Astrocyte (in vitro differentiated cells and primary cell): ENCODE measurements around the gene DDX23. TPM values are rescaled to one million over a fixed set of nuclear protein-coding genes. Genes with fewer than 3 reads are reported as not detected.

Source experiments
- DNase-seq: peaks from one replicate; pipeline ENCODE4 v3.0.0-alpha.2; 2010; ENCODE audit warnings: low read depth
- FAIRE-seq: peaks from 2 replicates; lab custom pipeline; 2011; peaks lifted over from hg19 to GRCh38; lab: Jason Lieb, UNC
- H2AFZ ChIP-seq: 2 replicates; pipeline ENCODE4 v1.6.0; 2012; ENCODE audit warnings: low read depth, low read length, inconsistent platforms
- H3K27ac ChIP-seq: 2 replicates; pipeline ENCODE4 v1.5.1; 2011; ENCODE audit warnings: low read depth, low read length, inconsistent platforms
- H3K27me3 ChIP-seq: 2 replicates; pipeline ENCODE4 v1.6.0; 2011; ENCODE audit warnings: low read length, inconsistent platforms; ENCODE audit not compliant: insufficient read depth
- H3K36me3 ChIP-seq: 2 replicates; pipeline ENCODE4 v1.5.1; 2011; ENCODE audit warnings: low read length, inconsistent platforms; ENCODE audit not compliant: insufficient read depth
- H3K4me1 ChIP-seq: 2 replicates; pipeline ENCODE4 v1.5.1; 2011; ENCODE audit warnings: low read length, inconsistent platforms; ENCODE audit not compliant: insufficient read depth
- H3K4me2 ChIP-seq: 2 replicates; pipeline ENCODE4 v1.6.0; 2012; ENCODE audit warnings: low read length, inconsistent platforms
- H3K4me3 ChIP-seq: 2 replicates; pipeline ENCODE4 v1.5.1; 2011; ENCODE audit warnings: low read depth, mild to moderate bottlenecking, low read length, inconsistent platforms; ENCODE audit not compliant: insufficient read depth
- H3K79me2 ChIP-seq: 2 replicates; pipeline ENCODE4 v1.6.0; 2012; ENCODE audit warnings: mild to moderate bottlenecking, low read length, inconsistent platforms; ENCODE audit not compliant: insufficient read depth
- H3K9ac ChIP-seq: 2 replicates; pipeline ENCODE4 v1.6.0; 2012; ENCODE audit warnings: mild to moderate bottlenecking, low read length, inconsistent platforms
- H3K9me3 ChIP-seq: 2 replicates; pipeline ENCODE4 v1.5.1; 2012; ENCODE audit warnings: low read depth, mild to moderate bottlenecking, low read length, inconsistent platforms; ENCODE audit not compliant: insufficient read depth
- H4K20me1 ChIP-seq: 2 replicates; pipeline ENCODE4 v1.6.0; 2012; ENCODE audit warnings: low read length, inconsistent platforms; ENCODE audit not compliant: insufficient read depth
- H3K27ac Mint-ChIP-seq: one replicate; pipeline ENCODE4 v1.8.0; 2021; ENCODE audit warnings: mild to moderate bottlenecking, mixed read lengths; ENCODE audit not compliant: unreplicated experiment
- H3K27me3 Mint-ChIP-seq: one replicate; pipeline ENCODE4 v1.8.0; 2021; ENCODE audit warnings: low read depth, mixed read lengths; ENCODE audit not compliant: unreplicated experiment
- H3K36me3 Mint-ChIP-seq: one replicate; pipeline ENCODE4 v1.8.0; 2021; ENCODE audit warnings: low read depth, mixed read lengths; ENCODE audit not compliant: unreplicated experiment
- H3K4me1 Mint-ChIP-seq: one replicate; pipeline ENCODE4 v1.8.0; 2021; ENCODE audit warnings: low read depth, mixed read lengths; ENCODE audit not compliant: unreplicated experiment
- H3K4me3 Mint-ChIP-seq: one replicate; pipeline ENCODE4 v1.8.0; 2021; ENCODE audit warnings: mild to moderate bottlenecking, moderate library complexity, mixed read lengths; ENCODE audit not compliant: unreplicated experiment
- H3K9me3 Mint-ChIP-seq: one replicate; pipeline ENCODE4 v1.8.0; 2021; ENCODE audit warnings: mild to moderate bottlenecking, mixed read lengths; ENCODE audit not compliant: unreplicated experiment
- EZH2 ChIP-seq: IDR thresholded peaks from 2 replicates; pipeline ENCODE4 v1.6.1; 2012; ENCODE audit warnings: mild to moderate bottlenecking, low read length, inconsistent platforms; ENCODE audit not compliant: insufficient read depth
- total RNA-seq: library from RNA; stranded (reverse); gene quantifications from 2 replicates; pipeline ENCODE4 v1.2.1, GENCODE V29; 2021
- TF ChIP-seq, protein P1 (sequence below): IDR thresholded peaks from 2 replicates; pipeline ENCODE4 v1.5.1; 2011; ENCODE audit warnings: low read depth, mild to moderate bottlenecking, inconsistent platforms, low read length, moderate library complexity; ENCODE audit not compliant: insufficient read depth

DDX23 gene
- total RNA-seq, 1 donor from 2014 or later = 77.1 TPM

DNA sequence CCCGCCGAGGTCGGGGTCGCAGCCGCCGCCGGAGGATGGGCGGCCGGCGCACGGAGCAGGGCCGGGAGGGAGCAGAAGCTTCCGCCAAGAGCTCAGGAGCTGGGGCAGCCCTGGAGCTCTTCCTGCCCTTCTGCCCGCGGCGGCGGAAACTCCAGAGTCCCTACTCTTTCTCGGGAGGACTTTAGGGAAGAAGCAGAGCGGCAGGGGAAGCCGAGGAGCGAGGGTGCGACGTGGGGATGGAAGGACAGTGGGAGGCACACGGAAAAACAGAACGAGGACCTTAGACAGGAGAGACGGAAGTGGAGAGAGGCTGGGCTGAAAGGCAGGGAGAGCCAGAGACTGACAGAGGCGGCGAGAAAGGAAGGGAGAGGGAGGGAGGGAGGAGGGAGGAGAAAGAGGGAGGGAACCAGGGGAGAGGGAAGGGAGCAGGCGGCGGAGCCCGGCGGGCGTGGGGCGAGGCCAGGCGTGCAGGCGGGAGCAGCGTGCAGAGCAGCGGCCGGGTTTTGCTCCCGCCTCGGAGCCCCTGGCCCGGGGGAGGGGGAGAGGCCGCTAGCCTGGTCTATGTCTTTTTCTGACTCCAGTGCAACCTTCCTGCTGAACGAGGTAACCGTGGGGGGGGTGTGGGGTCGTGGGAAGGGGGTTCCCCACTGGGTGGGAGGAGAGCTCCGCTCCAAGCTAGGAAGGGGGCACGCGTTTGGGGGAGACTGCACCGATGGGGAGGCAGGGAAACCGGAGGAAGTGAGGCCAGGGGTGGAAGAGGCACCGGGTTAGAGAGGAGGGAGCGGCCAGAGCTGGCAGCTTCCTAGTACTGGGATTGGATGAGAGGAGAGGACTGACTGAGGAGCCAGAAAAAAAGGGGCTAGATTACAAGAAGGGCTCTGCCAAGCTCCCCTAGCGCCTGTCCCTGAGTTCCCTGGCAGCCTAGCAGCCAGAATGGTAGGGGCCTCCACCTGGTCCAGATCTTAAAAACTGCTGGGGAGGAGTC is 36.5 kb downstream of the DDX23 start:
- TF ChIP-seq, protein P1, sequence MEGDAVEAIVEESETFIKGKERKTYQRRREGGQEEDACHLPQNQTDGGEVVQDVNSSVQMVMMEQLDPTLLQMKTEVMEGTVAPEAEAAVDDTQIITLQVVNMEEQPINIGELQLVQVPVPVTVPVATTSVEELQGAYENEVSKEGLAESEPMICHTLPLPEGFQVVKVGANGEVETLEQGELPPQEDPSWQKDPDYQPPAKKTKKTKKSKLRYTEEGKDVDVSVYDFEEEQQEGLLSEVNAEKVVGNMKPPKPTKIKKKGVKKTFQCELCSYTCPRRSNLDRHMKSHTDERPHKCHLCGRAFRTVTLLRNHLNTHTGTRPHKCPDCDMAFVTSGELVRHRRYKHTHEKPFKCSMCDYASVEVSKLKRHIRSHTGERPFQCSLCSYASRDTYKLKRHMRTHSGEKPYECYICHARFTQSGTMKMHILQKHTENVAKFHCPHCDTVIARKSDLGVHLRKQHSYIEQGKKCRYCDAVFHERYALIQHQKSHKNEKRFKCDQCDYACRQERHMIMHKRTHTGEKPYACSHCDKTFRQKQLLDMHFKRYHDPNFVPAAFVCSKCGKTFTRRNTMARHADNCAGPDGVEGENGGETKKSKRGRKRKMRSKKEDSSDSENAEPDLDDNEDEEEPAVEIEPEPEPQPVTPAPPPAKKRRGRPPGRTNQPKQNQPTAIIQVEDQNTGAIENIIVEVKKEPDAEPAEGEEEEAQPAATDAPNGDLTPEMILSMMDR = no peak
- TF ChIP-seq EZH2 = no peak
- DNase-seq (peak; percentile 74), FAIRE-seq (peak; percentile 9)
- Histone ChIP-seq H3K4me1 (peaks cover 42% of the 10 kb centered on the region), H3K27ac (peak overlapping the region; percentile 48), H3K9me3 (no peaks in the 10 kb centered on the region), H4K20me1 (peaks cover 21% of the 10 kb centered on the region), H3K4me2 (peak overlapping the region; percentile 100), H3K4me3 (peak overlapping the region; percentile 83), H2AFZ (peak overlapping the region; percentile 96), H3K27me3 (no peaks in the 10 kb centered on the region), H3K36me3 (no peaks in the 10 kb centered on the region), H3K79me2 (peaks cover 26% of the 10 kb centered on the region), H3K9ac (peak overlapping the region; percentile 91)
- H3K4me1 Mint-ChIP-seq = peaks cover 28% of the 10 kb centered on the region
- H3K9me3 Mint-ChIP-seq = no peaks in the 10 kb centered on the region
- H3K27me3 Mint-ChIP-seq = peaks cover 5% of the 10 kb centered on the region
- peak overlapping the region; percentile 89 for H3K27ac Mint-ChIP-seq
- H3K36me3 Mint-ChIP-seq = peaks cover 5% of the 10 kb centered on the region
- H3K4me3 Mint-ChIP-seq = peak overlapping the region; percentile 95

DNA sequence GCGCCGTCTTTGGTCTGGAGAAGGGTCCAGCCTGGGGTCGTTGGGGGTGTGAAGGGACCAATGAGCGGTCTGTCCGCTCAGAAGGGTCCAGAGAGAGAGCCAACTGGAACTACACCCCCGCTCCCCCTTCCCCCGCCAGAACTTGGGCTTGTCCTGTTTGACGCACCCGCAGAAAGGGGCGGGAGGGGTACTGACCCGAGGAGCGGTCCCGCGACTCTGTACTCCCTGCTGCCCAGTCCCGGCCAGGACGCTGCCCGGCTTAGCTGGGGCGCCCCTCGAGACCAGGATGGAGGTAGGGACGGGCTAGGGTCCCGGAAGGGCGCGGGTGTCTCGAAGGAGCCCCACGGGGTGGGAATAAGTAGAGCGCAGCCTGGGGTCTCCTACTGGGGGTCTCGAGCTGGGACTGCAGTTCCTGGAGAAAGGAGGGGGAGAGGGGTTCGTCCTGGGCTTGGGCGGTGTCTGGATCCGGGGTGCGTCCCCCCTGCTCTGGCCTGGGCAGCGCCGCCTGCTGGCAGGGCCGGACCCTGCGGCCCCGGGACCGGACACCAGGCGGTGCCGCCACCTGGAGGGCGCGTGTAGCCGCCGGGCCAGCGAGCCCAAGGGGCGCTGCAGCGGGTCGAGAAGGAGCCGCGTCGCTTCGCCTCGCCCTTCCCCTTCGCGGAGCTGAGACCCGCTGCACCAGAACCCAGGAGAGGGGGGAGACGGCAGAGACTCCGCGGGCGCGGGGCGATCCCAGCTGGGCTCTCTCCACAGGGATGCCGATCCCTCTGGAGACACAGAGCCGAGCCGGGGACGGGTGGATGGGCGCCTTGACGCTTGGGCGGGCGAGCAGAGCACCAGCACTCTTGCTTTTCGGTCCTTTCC is 37.5 kb downstream of the DDX23 start:
- no peaks in the 10 kb centered on the region for H3K9me3 ChIP-seq
- H3K36me3 ChIP-seq = no peaks in the 10 kb centered on the region
- Mint-ChIP-seq H3K4me1 (peaks cover 30% of the 10 kb centered on the region), H3K36me3 (no peaks in the 10 kb centered on the region), H3K4me3 (peak overlapping the region; percentile 95), H3K27me3 (peaks cover 5% of the 10 kb centered on the region), H3K27ac (peak overlapping the region; percentile 75), H3K9me3 (no peaks in the 10 kb centered on the region)
- no peak for TF ChIP-seq EZH2
- TF ChIP-seq, protein P1 = peak; percentile 71
- peaks cover 26% of the 10 kb centered on the region for H3K79me2 ChIP-seq
- H3K9ac ChIP-seq = peak overlapping the region; percentile 91
- H3K4me1 ChIP-seq = peaks cover 45% of the 10 kb centered on the region
- DNase-seq (peak; percentile 38), FAIRE-seq (no peak)
- H3K27ac ChIP-seq = peak overlapping the region; percentile 48
- peak overlapping the region; percentile 96 for H2AFZ ChIP-seq
- H3K4me2 ChIP-seq = peak overlapping the region; percentile 100
- peaks cover 12% of the 10 kb centered on the region for H4K20me1 ChIP-seq
- peak overlapping the region; percentile 83 for H3K4me3 ChIP-seq
- no peaks in the 10 kb centered on the region for H3K27me3 ChIP-seq
